ENCODE data around the gene NUDT5. TPM values are rescaled to one million over a fixed set of nuclear protein-coding genes. Genes with fewer than 3 reads are reported as not detected.

The NUDT5 gene
- total and polyA plus RNA-seq, 2 of the 8 experiments (the other 6 are each of a cell fraction or from before 2014, with no cell fraction given), result 130 to 134 TPM

- no peak for TF ChIP-seq TAF7 (optimal IDR thresholded peaks at IDR 0.05; ENCODE audit: borderline replicate concordance, low read depth, low read length)
- TF ChIP-seq BRCA1 (IDR thresholded peaks at IDR 0.05; ENCODE audit: low read depth, low read length), result no peak
- TF ChIP-seq CTBP2 (IDR thresholded peaks at IDR 0.05; ENCODE audit: borderline replicate concordance, insufficient read depth, insufficient read length, low read length), result no peak
- no peak for TF ChIP-seq CEBPB (IDR thresholded peaks at IDR 0.05; ENCODE audit: low read depth, low read length)
Observed at GRCh38 chr10:12213621-12214020, 17.9 kb upstream of the NUDT5 start (continued).

Data from H1 (cell line).